ENCODE results near the gene GLG1. TPM values are rescaled to one million over a fixed set of nuclear protein-coding genes. Genes with fewer than 3 reads are reported as not detected.

GLG1 gene
- polyA plus RNA-seq, 1 donor from 2014 or later = 36.6 TPM

- no peak overlapping the region for H3K27ac ChIP-seq (ENCODE audit: low read length)
- no peak overlapping the region for H3K9ac ChIP-seq (ENCODE audit: low read length)
- no peaks in the 10 kb centered on the region for H3F3A ChIP-seq (ENCODE audit: insufficient read depth, low read length, poor library complexity, severe bottlenecking)
- H3K36me3 ChIP-seq (ENCODE audit: insufficient read depth, low read length) = peaks cover 6% of the 10 kb centered on the region
- no peaks in the 10 kb centered on the region for H3K79me2 ChIP-seq (replicated peaks; ENCODE audit: insufficient read depth, low read length)
- H3K9me3 ChIP-seq (ENCODE audit: low read length) = no peaks in the 10 kb centered on the region
- H3K4me3 ChIP-seq (ENCODE audit: low read length) = no peak overlapping the region
- no peaks in the 10 kb centered on the region for H3K9me2 ChIP-seq (ENCODE audit: insufficient read depth, low read length)
- TF ChIP-seq EP300 (conservative IDR thresholded peaks at IDR 0.05; ENCODE audit: poor library complexity, severe bottlenecking) = no peak
- TF ChIP-seq SMC3 (conservative IDR thresholded peaks at IDR 0.05; ENCODE audit: poor library complexity) = no peak
- TF ChIP-seq RAD21 (conservative IDR thresholded peaks at IDR 0.05) = no peak
- TF ChIP-seq POLR2AphosphoS5 (IDR thresholded peaks at IDR 0.05) = no peak
- no peak for TF ChIP-seq REST (IDR thresholded peaks at IDR 0.05; ENCODE audit: borderline replicate concordance)
- TF ChIP-seq CTCF (IDR thresholded peaks at IDR 0.05; ENCODE audit: poor library complexity, severe bottlenecking) = no peak
- no peak for TF ChIP-seq MXI1 (conservative IDR thresholded peaks at IDR 0.05; ENCODE audit: poor library complexity, severe bottlenecking)
- TF ChIP-seq EZH2 (IDR thresholded peaks at IDR 0.05; ENCODE audit: borderline replicate concordance, insufficient read depth, low read length, poor library complexity, severe bottlenecking) = no peak
- no peaks in the 10 kb centered on the region for H3K27me3 ChIP-seq (ENCODE audit: insufficient read depth, low read depth, low read length)
- no peaks in the 10 kb centered on the region for H4K20me1 ChIP-seq (ENCODE audit: insufficient read depth)
- H2AFZ ChIP-seq (ENCODE audit: low read depth, low read length) = no peak overlapping the region
- no peak overlapping the region for H3K4me2 ChIP-seq (ENCODE audit: low read length)
These were observed 137.9 kb downstream of the GLG1 start for GRCh38 chr16:74468807-74469525.

- H3K4me3 ChIP-seq (ENCODE audit: low read length) = no peak overlapping the region
- no peaks in the 10 kb centered on the region for H3K27me3 ChIP-seq (ENCODE audit: insufficient read depth, low read depth, low read length)
- no peak overlapping the region for H2AFZ ChIP-seq (ENCODE audit: low read depth, low read length)
- no peak overlapping the region for H3K9ac ChIP-seq (ENCODE audit: low read length)
- H4K20me1 ChIP-seq (ENCODE audit: insufficient read depth) = no peaks in the 10 kb centered on the region
- no peaks in the 10 kb centered on the region for H3K9me2 ChIP-seq (ENCODE audit: insufficient read depth, low read length)
- peaks cover 5% of the 10 kb centered on the region for H3K36me3 ChIP-seq (ENCODE audit: insufficient read depth, low read length)
- no peak overlapping the region for H3K4me2 ChIP-seq (ENCODE audit: low read length)
- H3K9me3 ChIP-seq (ENCODE audit: low read length) = no peaks in the 10 kb centered on the region
- no peaks in the 10 kb centered on the region for H3K79me2 ChIP-seq (replicated peaks; ENCODE audit: insufficient read depth, low read length)
- no peaks in the 10 kb centered on the region for H3F3A ChIP-seq (ENCODE audit: insufficient read depth, low read length, poor library complexity, severe bottlenecking)
- TF ChIP-seq REST (IDR thresholded peaks at IDR 0.05; ENCODE audit: borderline replicate concordance) (no peak), EP300 (conservative IDR thresholded peaks at IDR 0.05; ENCODE audit: poor library complexity, severe bottlenecking) (no peak)
- H3K27ac ChIP-seq (ENCODE audit: low read length) = no peak overlapping the region
These were observed 140.0 kb downstream of the GLG1 start for GRCh38 chr16:74466872-74467271.

Measured in neural cell (in vitro differentiated cells).